AG04450 (cell line): Measurements from ENCODE around the gene FGFBP2. TPM values are rescaled to one million over a fixed set of nuclear protein-coding genes. Genes with fewer than 3 reads are reported as not detected.

ENCODE experiments used
- CTCF ChIA-PET: fragments of 300-600, 350-600 bp; formaldehyde crosslinking; extraction: SDS; loops from one replicate; lab custom pipeline; 2022; ENCODE audit warnings: antibody characterized with exemption, inconsistent platforms; lab: Charles Lee
- POLR2A ChIA-PET: fragments of 350-600 bp; formaldehyde crosslinking; extraction: SDS; loops from one replicate; lab custom pipeline; 2021; ENCODE audit warnings: antibody characterized with exemption, inconsistent platforms; lab: Yijun Ruan, JAX
- DNase-seq: peaks from one replicate; pipeline ENCODE4 v3.0.0-alpha.2; 2011; ENCODE audit warnings: low read depth, low spot score
- H3K27ac ChIP-seq: one replicate; pipeline ENCODE4 v1.5.1; 2012; ENCODE audit warnings: low read depth, low read length, control low read depth
- H3K27me3 ChIP-seq: one replicate; pipeline ENCODE4 v1.6.0; 2012; ENCODE audit warnings: low read length; ENCODE audit not compliant: control insufficient read depth, insufficient read depth
- H3K4me3 ChIP-seq: 2 replicates; pipeline ENCODE4 v1.5.1; 2011; ENCODE audit warnings: mild to moderate bottlenecking, low read depth, low read length, control low read depth
- H3K9me3 ChIP-seq: 2 replicates; pipeline ENCODE4 v1.5.1; 2012; ENCODE audit warnings: low read length; ENCODE audit not compliant: control insufficient read depth, insufficient read depth
- polyA plus RNA-seq: library from polyadenylated mRNA; depleted of rRNA; stranded (reverse); fragments of >200 nt; gene quantifications from 2 replicates; pipeline ENCODE4 v1.2.3, GENCODE V29; 2011; rRNA removed
- TF ChIP-seq, protein P1 (sequence below): IDR thresholded peaks from 2 replicates; pipeline ENCODE4 v1.5.1; 2011; ENCODE audit warnings: low read depth, low read length, control low read depth, inconsistent platforms

FGFBP2 gene
- polyA plus RNA-seq, 1 experiment: not detected

- ChIA-PET POLR2A (no interaction called here), CTCF (interaction anchor here (2.1 kb wide), 1 partner anchor 30 kb away, joined by 6 read pairs; no protein-coding TSS in a partner anchor)
- DNase-seq: no peak
Measured at GRCh38 chr4:15912961-15913630, 49.9 kb downstream of the FGFBP2 start.

GRCh38 chr4:15912236-15912635, 50.7 kb downstream of the FGFBP2 start:
- no peak for DNase-seq
- CTCF ChIA-PET: interaction anchor here (2.1 kb wide), 1 partner anchor 30 kb away, joined by 6 read pairs; no protein-coding TSS in a partner anchor
- H3K9me3 ChIP-seq: peaks cover 6% of the 10 kb centered on the region; the same call in 1 of the 2 replicates
- POLR2A ChIA-PET: no interaction called here
- no peak overlapping the region for H3K4me3 ChIP-seq
- TF ChIP-seq, protein P1, sequence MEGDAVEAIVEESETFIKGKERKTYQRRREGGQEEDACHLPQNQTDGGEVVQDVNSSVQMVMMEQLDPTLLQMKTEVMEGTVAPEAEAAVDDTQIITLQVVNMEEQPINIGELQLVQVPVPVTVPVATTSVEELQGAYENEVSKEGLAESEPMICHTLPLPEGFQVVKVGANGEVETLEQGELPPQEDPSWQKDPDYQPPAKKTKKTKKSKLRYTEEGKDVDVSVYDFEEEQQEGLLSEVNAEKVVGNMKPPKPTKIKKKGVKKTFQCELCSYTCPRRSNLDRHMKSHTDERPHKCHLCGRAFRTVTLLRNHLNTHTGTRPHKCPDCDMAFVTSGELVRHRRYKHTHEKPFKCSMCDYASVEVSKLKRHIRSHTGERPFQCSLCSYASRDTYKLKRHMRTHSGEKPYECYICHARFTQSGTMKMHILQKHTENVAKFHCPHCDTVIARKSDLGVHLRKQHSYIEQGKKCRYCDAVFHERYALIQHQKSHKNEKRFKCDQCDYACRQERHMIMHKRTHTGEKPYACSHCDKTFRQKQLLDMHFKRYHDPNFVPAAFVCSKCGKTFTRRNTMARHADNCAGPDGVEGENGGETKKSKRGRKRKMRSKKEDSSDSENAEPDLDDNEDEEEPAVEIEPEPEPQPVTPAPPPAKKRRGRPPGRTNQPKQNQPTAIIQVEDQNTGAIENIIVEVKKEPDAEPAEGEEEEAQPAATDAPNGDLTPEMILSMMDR: no peak
- no peak overlapping the region for H3K27ac ChIP-seq
- no peaks in the 10 kb centered on the region for H3K27me3 ChIP-seq

More at GRCh38 chr4:15912961-15913630, 49.9 kb downstream of the FGFBP2 start:
- no peaks in the 10 kb centered on the region for H3K27me3 ChIP-seq
- peaks cover 6% of the 10 kb centered on the region; the same call in 1 of the 2 replicates for H3K9me3 ChIP-seq
- peak overlapping the region; percentile 69 for H3K27ac ChIP-seq
- H3K4me3 ChIP-seq: no peak overlapping the region
- TF ChIP-seq, protein P1: no peak

Other genes starting within 250 kb of the FGFBP2 start
- 0.02 TPM in 1 of 2 replicates, not detected in the other for gene CD38, start 184.8 kb downstream of the FGFBP2 start, polyA plus RNA-seq
- not detected in 2 replicates for gene FGFBP1, start 24.4 kb downstream of the FGFBP2 start, polyA plus RNA-seq
- not detected in 2 replicates for gene PROM1, start 120.8 kb upstream of the FGFBP2 start, polyA plus RNA-seq